Measurements from ENCODE around the gene GADL1.

DNA sequence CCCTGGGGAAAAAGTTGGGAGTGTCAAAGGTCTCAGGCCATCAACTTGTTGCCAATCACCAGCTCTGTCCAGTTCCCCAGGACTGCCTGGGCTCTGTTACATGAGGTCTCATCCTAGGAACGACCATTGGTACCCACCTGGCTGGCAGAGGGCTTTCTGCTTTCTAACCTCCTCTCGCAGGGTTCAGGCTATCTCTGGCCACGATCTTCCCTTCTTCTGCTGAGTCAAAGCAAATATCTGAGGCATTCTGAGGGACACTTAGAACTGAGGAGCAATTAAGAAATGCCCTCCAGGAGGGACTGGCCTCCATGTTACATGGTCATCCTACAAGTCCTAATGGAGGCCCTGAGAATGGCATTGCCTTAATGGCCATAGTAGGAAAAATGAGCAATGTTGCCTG, 210.7 kb downstream of the GADL1 start:
- TF ChIP-seq POLR2A (IDR thresholded peaks at IDR 0.05; ENCODE audit: low read length) (no peak), GATA1 (IDR thresholded peaks at IDR 0.05; ENCODE audit: low read depth, low read length) (no peak)
